Psoas muscle (tissue), 8 donors: ENCODE results near the gene YAF2. TPM values are rescaled to one million over a fixed set of nuclear protein-coding genes. Genes with fewer than 3 reads are reported as not detected.

ENCODE experiments used
- ATAC-seq, 4 donors: fragments of 200-7000 bp; cut with Tn5 transposase; one replicate each; pipeline ENCODE4 v1.9.1; 2020; ENCODE audit warnings: moderate library complexity in 3 of 4, mild to moderate bottlenecking in 2 of 4
- DNase-seq, 2 donors: peaks; one replicate each; pipeline ENCODE4 v3.0.0-alpha.2; 2020
- H3K27ac ChIP-seq: fragments of 200-600 bp; one replicate; pipeline ENCODE4 v1.8.0; 2022
- H3K27me3 ChIP-seq, 3 donors: fragments of 200-600 bp in 1 of 3; one replicate each; pipeline versions ENCODE4 v1.6.1 to v1.8.0; 2013 to 2022; ENCODE audit warnings: low read length in 2 of 3, mild to moderate bottlenecking in 2 of 3, moderate library complexity in 1 of 3; ENCODE audit not compliant: insufficient read depth in 3 of 3
- H3K36me3 ChIP-seq, 2 donors: fragments of 200-600 bp in 1 of 2; one replicate each; pipeline versions ENCODE4 v1.6.1 to v1.8.0; 2013 to 2022; ENCODE audit warnings: low read depth in 1 of 2, mild to moderate bottlenecking in 1 of 2, moderate library complexity in 1 of 2; ENCODE audit not compliant: insufficient read depth in 1 of 2
- H3K4me1 ChIP-seq: fragments of 200-600 bp; one replicate; pipeline ENCODE4 v1.8.0; 2022
- H3K4me3 ChIP-seq: fragments of 200-600 bp; one replicate; pipeline ENCODE4 v1.8.0; 2022; ENCODE audit warnings: mild to moderate bottlenecking
- H3K9me3 ChIP-seq: fragments of 200-600 bp; one replicate; pipeline ENCODE4 v1.8.0; 2022
- CTCF ChIP-seq: fragments of 200-600 bp; IDR thresholded peaks from one replicate; pipeline ENCODE4 v1.8.0; 2022; ENCODE audit warnings: antibody characterized with exemption
- WGBS, 3 donors: extraction: QIAGEN DNeasy Blood & Tissue Kit; methylation state at CpG; one replicate each; pipeline versions ENCODE4 v1.1.6 to v1.1.7; 2013; 5-methylcytosine and 5-hydroxymethylcytosine counted together
- intact Hi-C, 2 donors: fragments of 100-400 bp; cut with DNase I; formaldehyde crosslinking; loops; one replicate each; pipeline versions ENCODE4 v1.11.0 to v1.14.2; 2022
- polyA plus RNA-seq, 3 donors: library from polyadenylated mRNA; stranded (reverse); fragments of 200-250 nt; gene quantifications; one replicate each; pipeline ENCODE4 v1.2.3, GENCODE V29; 2013
- total RNA-seq, 4 donors: library from RNA; stranded (reverse); fragmentation: NEBNext Ultra II Directional in 2 of 4; extraction: Animal tissue kit (Norgen Biotek cat#: 25700) in 2 of 4; gene quantifications; one replicate each; pipeline versions ENCODE4 v1.2.1 to v1.2.4, GENCODE V29; 2021 to 2023
- donor health status: healthy with polysubstance abuse.
- donor health status: DM: no; HTN: no; CAD: no; lungs with moderate emphysema.
- donor health status: Bipolar disorder and iron deficiency.
- donor health status: healthy.
- donor health status: DM: yes; HTN: yes; CAD: no.
- donor health status: DM: no; HTN: no; CAD: no.
- donor health status: DM: no; HTN: no; CAD: no.
- donor health status: DM: yes; HTN: yes; CAD: no.

The YAF2 gene
- total and polyA plus RNA-seq, 7 donors, result 12.2 to 99.2 (median 50.9) TPM

GRCh38 chr12:42267413-42268190 is 29.6 kb upstream of the YAF2 start:
- H3K4me3 ChIP-seq, result no peak overlapping the region
- no peaks in the 10 kb centered on the region for H3K36me3 ChIP-seq
- no peaks in the 10 kb centered on the region for H3K9me3 ChIP-seq
- H3K27ac ChIP-seq, result no peak overlapping the region
- DNase-seq, result no peak
- no peak for TF ChIP-seq CTCF
- H3K27me3 ChIP-seq, result no peaks in the 10 kb centered on the region
- intact Hi-C loops, result no loop called here
- H3K4me1 ChIP-seq, result no peaks in the 10 kb centered on the region
- 49 to 59% (median 57%) methylated on average over 15 of the region's 15 CpGs for whole genome bisulfite sequencing, 3 donors
- no peak for ATAC-seq

- no peak for ATAC-seq
- intact Hi-C loops, result no loop called here
- no peaks in the 10 kb centered on the region for H3K4me1 ChIP-seq
- no peak overlapping the region for H3K4me3 ChIP-seq
- no peak for TF ChIP-seq CTCF
- H3K27me3 ChIP-seq, result no peaks in the 10 kb centered on the region
- H3K36me3 ChIP-seq, result no peaks in the 10 kb centered on the region
- 92 to 93% (median 93%) methylated on average over 17 of the region's 17 CpGs for WGBS, 3 donors
- no peak for DNase-seq
- no peak overlapping the region for H3K27ac ChIP-seq
- H3K9me3 ChIP-seq, result no peaks in the 10 kb centered on the region
Measured at GRCh38 chr12:42266579-42267230, 28.7 kb upstream of the YAF2 start.

- no peaks in the 10 kb centered on the region for H3K27me3 ChIP-seq
- H3K9me3 ChIP-seq, result no peaks in the 10 kb centered on the region
- ATAC-seq, result no peak
- no peak overlapping the region for H3K4me3 ChIP-seq
- intact Hi-C loops, result no loop called here
- no peak for DNase-seq
- H3K4me1 ChIP-seq, result no peaks in the 10 kb centered on the region
- H3K27ac ChIP-seq, result no peak overlapping the region
- TF ChIP-seq CTCF, result no peak
- H3K36me3 ChIP-seq, result no peaks in the 10 kb centered on the region
- WGBS, 3 donors, result 54 to 68% (median 64%) methylated on average over 2 of the region's 2 CpGs
Measured at GRCh38 chr12:42262271-42262670, 24.2 kb upstream of the YAF2 start.

GRCh38 chr12:42261708-42262107 is 23.7 kb upstream of the YAF2 start:
- ATAC-seq, result no peak
- H3K9me3 ChIP-seq, result no peaks in the 10 kb centered on the region
- no peaks in the 10 kb centered on the region for H3K36me3 ChIP-seq
- no peak for DNase-seq
- no peaks in the 10 kb centered on the region for H3K27me3 ChIP-seq
- WGBS, 3 donors, result 40 to 66% (median 46%) methylated on average over 4 of the region's 4 CpGs
- no peaks in the 10 kb centered on the region for H3K4me1 ChIP-seq
- no peak for TF ChIP-seq CTCF
- H3K4me3 ChIP-seq, result no peak overlapping the region
- no peak overlapping the region for H3K27ac ChIP-seq
- intact Hi-C loops, result no loop called here
